Peyer's patch (tissue), 4 donors: ENCODE measurements around the gene GPM6B. TPM values are rescaled to one million over a fixed set of nuclear protein-coding genes. Genes with fewer than 3 reads are reported as not detected.

Experiments used
- DNase-seq, 3 donors: peaks; one replicate each; pipeline ENCODE4 v3.0.0-alpha.2; 2017 to 2019
- H3K27ac ChIP-seq, 4 donors: fragments of 200-600 bp; sonication (generic); one replicate each; pipeline ENCODE4 v1.5.1; 2016 to 2019
- H3K27me3 ChIP-seq, 2 donors: fragments of 200-600 bp; sonication (generic); one replicate each; pipeline ENCODE4 v1.5.1; 2019
- H3K36me3 ChIP-seq, 3 donors: fragments of 200-600 bp; sonication (generic); one replicate each; pipeline ENCODE4 v1.5.1; 2016 to 2019
- H3K4me1 ChIP-seq, 4 donors: fragments of 200-600 bp; sonication (generic); one replicate each; pipeline ENCODE4 v1.5.1; 2016 to 2019
- H3K4me3 ChIP-seq, 4 donors: fragments of 200-600 bp; sonication (generic); 1 replicate in 3 of 4; 2 replicates in 1 of 4; pipeline ENCODE4 v1.5.1; 2016 to 2019; ENCODE audit warnings: mild to moderate bottlenecking in 1 of 4
- H3K9me3 ChIP-seq, 4 donors: fragments of 200-600 bp; sonication (generic); one replicate each; pipeline ENCODE4 v1.5.1; 2016 to 2019; ENCODE audit warnings: mild to moderate bottlenecking in 1 of 4
- CTCF ChIP-seq, 6 experiments: fragments of 450-650 bp in 4 of 6; fragments of 200-600 bp in 2 of 6; sonication (generic) in 1 of 6; IDR thresholded peaks; one replicate each; pipeline ENCODE4 v1.5.1; 2017 to 2019; ENCODE audit warnings: antibody characterized with exemption in 6 of 6, mild to moderate bottlenecking in 3 of 6, moderate library complexity in 1 of 6
- POLR2A ChIP-seq, 2 donors: fragments of 450-650 bp; IDR thresholded peaks; one replicate each; pipeline ENCODE4 v1.5.1; 2017; ENCODE audit warnings: antibody characterized with exemption in 2 of 2, mild to moderate bottlenecking in 2 of 2, moderate library complexity in 2 of 2
- total RNA-seq, 4 donors: library from RNA; depleted of rRNA; stranded (reverse); fragments of >200 nt; gene quantifications; one replicate each; pipeline ENCODE4 v1.1.0, GENCODE V29; 2016

The GPM6B gene
- total RNA-seq, 4 donors from 2014 or later: 2.4 to 3.3 (median 2.7) TPM; not detected in 1

GRCh38 chrX:13791145-13791544, 25.7 kb downstream of the GPM6B start:
- DNase-seq: no peak
- H3K9me3 ChIP-seq: no peaks in the 10 kb centered on the region
- no peaks in the 10 kb centered on the region for H3K4me1 ChIP-seq
- no peaks in the 10 kb centered on the region for H3K36me3 ChIP-seq
- H3K27ac ChIP-seq: no peak overlapping the region
- H3K27me3 ChIP-seq: no peaks in the 10 kb centered on the region
- TF ChIP-seq POLR2A (IDR thresholded peaks at IDR 0.05): no peak
- no peak for TF ChIP-seq CTCF (IDR thresholded peaks at IDR 0.05)
- no peak overlapping the region for H3K4me3 ChIP-seq

GRCh38 chrX:13790206-13791131, 26.4 kb downstream of the GPM6B start:
- H3K9me3 ChIP-seq: no peaks in the 10 kb centered on the region
- TF ChIP-seq POLR2A (IDR thresholded peaks at IDR 0.05): no peak
- no peak for TF ChIP-seq CTCF (IDR thresholded peaks at IDR 0.05)
- H3K4me3 ChIP-seq: no peak overlapping the region
- H3K4me1 ChIP-seq: no peaks in the 10 kb centered on the region
- no peak overlapping the region for H3K27ac ChIP-seq
- no peak for DNase-seq
- H3K27me3 ChIP-seq: no peaks in the 10 kb centered on the region
- H3K36me3 ChIP-seq: no peaks in the 10 kb centered on the region

- Histone ChIP-seq H3K4me3 (no peak overlapping the region), H3K27me3 (no peaks in the 10 kb centered on the region), H3K9me3 (no peaks in the 10 kb centered on the region), H3K27ac (no peak overlapping the region), H3K4me1 (no peaks in the 10 kb centered on the region), H3K36me3 (no peaks in the 10 kb centered on the region)
- no peak for DNase-seq
- no peak for TF ChIP-seq POLR2A (IDR thresholded peaks at IDR 0.05)
- no peak for TF ChIP-seq CTCF (IDR thresholded peaks at IDR 0.05)
Observed at GRCh38 chrX:13786048-13786447, 30.8 kb downstream of the GPM6B start.

GRCh38 chrX:13780868-13781427, 35.9 kb downstream of the GPM6B start:
- no peaks in the 10 kb centered on the region for H3K36me3 ChIP-seq
- no peaks in the 10 kb centered on the region for H3K9me3 ChIP-seq
- no peaks in the 10 kb centered on the region for H3K27me3 ChIP-seq
- H3K4me3 ChIP-seq: no peak overlapping the region
- TF ChIP-seq CTCF (IDR thresholded peaks at IDR 0.05): no peak
- no peak for TF ChIP-seq POLR2A (IDR thresholded peaks at IDR 0.05)
- no peak overlapping the region for H3K27ac ChIP-seq
- no peaks in the 10 kb centered on the region for H3K4me1 ChIP-seq
- DNase-seq: no peak

GRCh38 chrX:13778916-13779315, 38.0 kb downstream of the GPM6B start:
- H3K9me3 ChIP-seq: no peaks in the 10 kb centered on the region
- no peak for TF ChIP-seq POLR2A (IDR thresholded peaks at IDR 0.05)
- no peak for TF ChIP-seq CTCF (IDR thresholded peaks at IDR 0.05)
- H3K27me3 ChIP-seq: no peaks in the 10 kb centered on the region
- no peaks in the 10 kb centered on the region for H3K4me1 ChIP-seq
- no peaks in the 10 kb centered on the region for H3K36me3 ChIP-seq
- H3K4me3 ChIP-seq: no peak overlapping the region
- no peak for DNase-seq
- no peak overlapping the region for H3K27ac ChIP-seq
